Ectodermal cell (in vitro differentiated cells): ENCODE results near the gene CACNA1S.

ENCODE experiments used
- H3K27ac ChIP-seq: 2 replicates; pipeline ENCODE4 v1.7.0; 2013; ENCODE audit warnings: mild to moderate bottlenecking, low read depth, low read length; ENCODE audit not compliant: insufficient read depth, poor library complexity, severe bottlenecking
- H3K27me3 ChIP-seq: 2 replicates; pipeline ENCODE4 v1.7.0; 2013; ENCODE audit warnings: mild to moderate bottlenecking, low read length; ENCODE audit not compliant: insufficient read depth, control insufficient read depth, poor library complexity, severe bottlenecking
- H3K36me3 ChIP-seq: one replicate; pipeline ENCODE4 v1.7.0; 2013; ENCODE audit warnings: low read length; ENCODE audit not compliant: control insufficient read depth, insufficient read depth
- H3K4me1 ChIP-seq: one replicate; pipeline ENCODE4 v1.7.0; 2013; ENCODE audit warnings: low read length; ENCODE audit not compliant: control insufficient read depth, insufficient read depth
- H3K4me3 ChIP-seq: 2 replicates; pipeline ENCODE4 v1.7.0; 2013; ENCODE audit warnings: low read depth, low read length, control low read depth; ENCODE audit not compliant: insufficient read depth
- H3K9me3 ChIP-seq: 2 replicates; pipeline ENCODE4 v1.7.0; 2013; ENCODE audit warnings: mild to moderate bottlenecking, low read length, moderate library complexity; ENCODE audit not compliant: control insufficient read depth
- WGBS, 2 experiments: methylation state at CpG; one replicate each; pipeline ENCODE4 v1.1.7; 2013; ENCODE audit warnings: missing lambda C conversion rate in 2 of 2; 5-methylcytosine and 5-hydroxymethylcytosine counted together

CACNA1S gene

GRCh38 chr1:201128476-201128875 lies 16.2 kb upstream of the CACNA1S start:
- WGBS, 2 experiments, result 94 to 95% methylated on average over 7 to 9 of the region's 9 CpGs
- no peaks in the 10 kb centered on the region for H3K9me3 ChIP-seq
- no peak overlapping the region for H3K27ac ChIP-seq
- H3K27me3 ChIP-seq, result no peaks in the 10 kb centered on the region
- H3K4me3 ChIP-seq, result no peak overlapping the region
- no peaks in the 10 kb centered on the region for H3K36me3 ChIP-seq
- peaks cover 7% of the 10 kb centered on the region for H3K4me1 ChIP-seq

GRCh38 chr1:201127755-201128455 lies 15.7 kb upstream of the CACNA1S start:
- Histone ChIP-seq H3K4me3 (no peak overlapping the region), H3K4me1 (peaks cover 7% of the 10 kb centered on the region), H3K9me3 (no peaks in the 10 kb centered on the region), H3K27ac (no peak overlapping the region), H3K36me3 (no peaks in the 10 kb centered on the region), H3K27me3 (no peaks in the 10 kb centered on the region)
- 88 to 89% methylated on average over 17 of the region's 17 CpGs for WGBS, 2 experiments

- no peak within 1 kb of the TSS for H3K27ac ChIP-seq
- WGBS, 2 experiments, result 70 to 73% methylated on average over 24 of the region's 24 CpGs
Observed at GRCh38 chr1:201126832-201127754, 14.9 kb upstream of the CACNA1S start, which contains the start of gene ASCL5. ASCL5 (minus strand) TSS chr1:201127184; CDS start chr1:201115372, 11,812 bp downstream.

GRCh38 chr1:201126463-201126831 lies 14.2 kb upstream of the CACNA1S start:
- H3K4me1 ChIP-seq, result peaks cover 7% of the 10 kb centered on the region
- no peaks in the 10 kb centered on the region for H3K36me3 ChIP-seq
- no peaks in the 10 kb centered on the region for H3K27me3 ChIP-seq
- 81 to 84% methylated on average over 3 of the region's 3 CpGs for WGBS, 2 experiments
- no peaks in the 10 kb centered on the region for H3K9me3 ChIP-seq
- H3K27ac ChIP-seq, result no peak overlapping the region
- no peak overlapping the region for H3K4me3 ChIP-seq

More at GRCh38 chr1:201126832-201127754, 14.9 kb upstream of the CACNA1S start, which contains the start of gene ASCL5:
- Histone ChIP-seq H3K27me3 (no peaks in the 10 kb centered on the region), H3K36me3 (no peaks in the 10 kb centered on the region), H3K4me3 (no peak within 1 kb of the TSS), H3K4me1 (peaks cover 7% of the 10 kb centered on the region), H3K9me3 (no peaks in the 10 kb centered on the region)

GRCh38 chr1:201125800-201126199 lies 13.6 kb upstream of the CACNA1S start:
- Histone ChIP-seq H3K4me3 (no peak overlapping the region), H3K9me3 (no peaks in the 10 kb centered on the region)
- WGBS, 2 experiments, result 87 to 91% methylated on average over 7 of the region's 7 CpGs

GRCh38 chr1:201125019-201125418 lies 12.8 kb upstream of the CACNA1S start:
- Histone ChIP-seq H3K27me3 (no peaks in the 10 kb centered on the region), H3K36me3 (no peaks in the 10 kb centered on the region), H3K9me3 (no peaks in the 10 kb centered on the region), H3K4me1 (peaks cover 7% of the 10 kb centered on the region), H3K27ac (no peak overlapping the region), H3K4me3 (no peak overlapping the region)
- WGBS, 2 experiments, result 90 to 91% methylated on average over 9 of the region's 9 CpGs

More at GRCh38 chr1:201125800-201126199, 13.6 kb upstream of the CACNA1S start:
- peaks cover 7% of the 10 kb centered on the region for H3K4me1 ChIP-seq
- no peaks in the 10 kb centered on the region for H3K36me3 ChIP-seq
- H3K27ac ChIP-seq, result no peak overlapping the region
- no peaks in the 10 kb centered on the region for H3K27me3 ChIP-seq

GRCh38 chr1:201123866-201124265 lies 11.6 kb upstream of the CACNA1S start:
- Histone ChIP-seq H3K27me3 (peaks cover 2% of the 10 kb centered on the region), H3K4me1 (peaks cover 7% of the 10 kb centered on the region), H3K27ac (no peak overlapping the region), H3K9me3 (no peaks in the 10 kb centered on the region), H3K4me3 (no peak overlapping the region), H3K36me3 (no peaks in the 10 kb centered on the region)
- WGBS, 2 experiments, result 88 to 100% methylated on average over 1 of the region's 1 CpG

GRCh38 chr1:201122321-201122957 lies 10.2 kb upstream of the CACNA1S start:
- Histone ChIP-seq H3K36me3 (no peaks in the 10 kb centered on the region), H3K9me3 (no peaks in the 10 kb centered on the region), H3K27me3 (peaks cover 11% of the 10 kb centered on the region), H3K27ac (no peak overlapping the region), H3K4me3 (no peak overlapping the region), H3K4me1 (peaks cover 6% of the 10 kb centered on the region)
- WGBS, 2 experiments, result 90 to 92% methylated on average over 10 of the region's 10 CpGs

GRCh38 chr1:201119206-201120197 lies 7.3 kb upstream of the CACNA1S start:
- no peaks in the 10 kb centered on the region for H3K4me1 ChIP-seq
- H3K27ac ChIP-seq, result no peak overlapping the region
- WGBS, 2 experiments, result 31% methylated on average over 13 of the region's 14 CpGs
- H3K9me3 ChIP-seq, result no peaks in the 10 kb centered on the region
- no peak overlapping the region for H3K4me3 ChIP-seq
- H3K27me3 ChIP-seq, result peaks cover 39% of the 10 kb centered on the region
- H3K36me3 ChIP-seq, result no peaks in the 10 kb centered on the region
